HL-60 (cell line): ENCODE results near the gene GMPR.

ENCODE experiments used
- DNase-seq, 2 experiments: peaks; one replicate each; pipeline ENCODE4 v3.0.0-alpha.2; 2010 to 2020; ENCODE audit warnings: low read depth in 1 of 2, low spot score in 1 of 2
- H3K27ac ChIP-seq: fragments of 250-450 bp; sonication (Bioruptor Pico); replicated peaks from 2 replicates; pipeline ENCODE4 v1.5.1; 2020; ENCODE audit warnings: mild to moderate bottlenecking, moderate library complexity
- H3K27me3 ChIP-seq: fragments of 250-450 bp; sonication (Bioruptor Pico); 2 replicates; pipeline ENCODE4 v1.5.1; 2021; ENCODE audit warnings: mild to moderate bottlenecking, moderate library complexity; ENCODE audit not compliant: insufficient read depth, poor library complexity, severe bottlenecking
- H3K4me3 ChIP-seq: replicated peaks from 2 replicates; pipeline ENCODE4 v1.5.1; 2011; ENCODE audit warnings: mild to moderate bottlenecking, control low read depth, low read length; ENCODE audit not compliant: insufficient read depth
- GABPA ChIP-seq: IDR thresholded peaks from 2 replicates; pipeline ENCODE4 v1.6.1; 2012; ENCODE audit warnings: low read depth
- POLR2AphosphoS5 ChIP-seq: IDR thresholded peaks from 2 replicates; pipeline ENCODE4 v1.6.1; 2012; ENCODE audit warnings: low read depth
- SPI1 ChIP-seq: IDR thresholded peaks from 2 replicates; pipeline ENCODE4 v1.6.1; 2012; ENCODE audit warnings: low read depth, mild to moderate bottlenecking, borderline replicate concordance
- TF ChIP-seq, protein P1 (sequence below): IDR thresholded peaks from 2 replicates; pipeline ENCODE4 v1.6.1; 2012; ENCODE audit warnings: low read depth; ENCODE audit not compliant: insufficient replicate concordance
- TF ChIP-seq, protein P2 (sequence below): IDR thresholded peaks from one replicate; pipeline ENCODE4 v1.5.1; 2011; ENCODE audit warnings: low read length, control low read depth, inconsistent platforms; ENCODE audit not compliant: insufficient read depth

GMPR gene

DNA sequence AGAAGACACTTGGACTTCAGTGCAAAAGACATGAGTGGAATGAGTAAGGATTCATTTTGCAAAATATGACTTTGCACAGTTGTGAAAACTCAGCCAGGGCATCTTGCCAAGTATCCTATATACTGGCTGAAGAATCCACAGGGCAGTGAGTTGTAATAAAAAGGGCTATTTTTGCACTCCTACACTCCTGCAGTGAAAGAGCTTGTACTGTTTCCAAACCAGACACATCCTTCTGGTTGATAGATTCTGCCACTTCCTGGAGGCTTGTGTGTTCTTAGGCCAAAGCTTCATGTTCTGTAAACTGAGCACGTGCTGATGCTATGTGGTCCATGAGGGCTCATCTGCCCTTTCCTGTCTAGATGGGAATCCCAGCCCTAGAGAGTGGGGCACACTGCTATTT is 34.9 kb downstream of the GMPR start:
- Histone ChIP-seq H3K27me3 (no peaks in the 10 kb centered on the region), H3K27ac (no peak overlapping the region), H3K4me3 (no peak overlapping the region)
- DNase-seq = no peak
- TF ChIP-seq, protein P1, sequence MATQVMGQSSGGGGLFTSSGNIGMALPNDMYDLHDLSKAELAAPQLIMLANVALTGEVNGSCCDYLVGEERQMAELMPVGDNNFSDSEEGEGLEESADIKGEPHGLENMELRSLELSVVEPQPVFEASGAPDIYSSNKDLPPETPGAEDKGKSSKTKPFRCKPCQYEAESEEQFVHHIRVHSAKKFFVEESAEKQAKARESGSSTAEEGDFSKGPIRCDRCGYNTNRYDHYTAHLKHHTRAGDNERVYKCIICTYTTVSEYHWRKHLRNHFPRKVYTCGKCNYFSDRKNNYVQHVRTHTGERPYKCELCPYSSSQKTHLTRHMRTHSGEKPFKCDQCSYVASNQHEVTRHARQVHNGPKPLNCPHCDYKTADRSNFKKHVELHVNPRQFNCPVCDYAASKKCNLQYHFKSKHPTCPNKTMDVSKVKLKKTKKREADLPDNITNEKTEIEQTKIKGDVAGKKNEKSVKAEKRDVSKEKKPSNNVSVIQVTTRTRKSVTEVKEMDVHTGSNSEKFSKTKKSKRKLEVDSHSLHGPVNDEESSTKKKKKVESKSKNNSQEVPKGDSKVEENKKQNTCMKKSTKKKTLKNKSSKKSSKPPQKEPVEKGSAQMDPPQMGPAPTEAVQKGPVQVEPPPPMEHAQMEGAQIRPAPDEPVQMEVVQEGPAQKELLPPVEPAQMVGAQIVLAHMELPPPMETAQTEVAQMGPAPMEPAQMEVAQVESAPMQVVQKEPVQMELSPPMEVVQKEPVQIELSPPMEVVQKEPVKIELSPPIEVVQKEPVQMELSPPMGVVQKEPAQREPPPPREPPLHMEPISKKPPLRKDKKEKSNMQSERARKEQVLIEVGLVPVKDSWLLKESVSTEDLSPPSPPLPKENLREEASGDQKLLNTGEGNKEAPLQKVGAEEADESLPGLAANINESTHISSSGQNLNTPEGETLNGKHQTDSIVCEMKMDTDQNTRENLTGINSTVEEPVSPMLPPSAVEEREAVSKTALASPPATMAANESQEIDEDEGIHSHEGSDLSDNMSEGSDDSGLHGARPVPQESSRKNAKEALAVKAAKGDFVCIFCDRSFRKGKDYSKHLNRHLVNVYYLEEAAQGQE = no peak
- TF ChIP-seq GABPA = no peak
- TF ChIP-seq, protein P2, sequence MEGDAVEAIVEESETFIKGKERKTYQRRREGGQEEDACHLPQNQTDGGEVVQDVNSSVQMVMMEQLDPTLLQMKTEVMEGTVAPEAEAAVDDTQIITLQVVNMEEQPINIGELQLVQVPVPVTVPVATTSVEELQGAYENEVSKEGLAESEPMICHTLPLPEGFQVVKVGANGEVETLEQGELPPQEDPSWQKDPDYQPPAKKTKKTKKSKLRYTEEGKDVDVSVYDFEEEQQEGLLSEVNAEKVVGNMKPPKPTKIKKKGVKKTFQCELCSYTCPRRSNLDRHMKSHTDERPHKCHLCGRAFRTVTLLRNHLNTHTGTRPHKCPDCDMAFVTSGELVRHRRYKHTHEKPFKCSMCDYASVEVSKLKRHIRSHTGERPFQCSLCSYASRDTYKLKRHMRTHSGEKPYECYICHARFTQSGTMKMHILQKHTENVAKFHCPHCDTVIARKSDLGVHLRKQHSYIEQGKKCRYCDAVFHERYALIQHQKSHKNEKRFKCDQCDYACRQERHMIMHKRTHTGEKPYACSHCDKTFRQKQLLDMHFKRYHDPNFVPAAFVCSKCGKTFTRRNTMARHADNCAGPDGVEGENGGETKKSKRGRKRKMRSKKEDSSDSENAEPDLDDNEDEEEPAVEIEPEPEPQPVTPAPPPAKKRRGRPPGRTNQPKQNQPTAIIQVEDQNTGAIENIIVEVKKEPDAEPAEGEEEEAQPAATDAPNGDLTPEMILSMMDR = no peak
- TF ChIP-seq POLR2AphosphoS5 = no peak
- no peak for TF ChIP-seq SPI1

DNA sequence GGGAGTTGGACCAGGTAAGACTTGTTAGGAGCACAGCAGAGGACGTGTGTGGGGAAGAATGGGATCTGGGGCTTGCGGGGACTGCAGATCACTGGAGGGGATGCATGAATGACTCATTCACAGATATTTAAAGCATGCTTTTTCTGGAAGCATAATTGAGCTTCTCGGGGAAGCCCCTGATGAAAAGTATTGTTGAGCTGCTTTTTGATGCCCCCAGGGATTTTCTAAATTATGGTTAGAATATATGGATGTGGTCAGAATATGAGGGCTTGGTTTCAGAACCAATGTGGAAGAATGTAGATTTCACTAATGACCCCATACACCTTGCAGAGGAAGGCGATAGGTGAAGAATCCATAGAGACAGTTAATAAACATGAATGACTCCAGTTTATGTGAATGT is 36.1 kb downstream of the GMPR start:
- no peak for TF ChIP-seq GABPA
- no peak for TF ChIP-seq SPI1
- TF ChIP-seq, protein P1 = no peak
- TF ChIP-seq POLR2AphosphoS5 = no peak
- Histone ChIP-seq H3K27me3 (no peaks in the 10 kb centered on the region), H3K27ac (no peak overlapping the region), H3K4me3 (no peak overlapping the region)
- no peak for DNase-seq

DNA sequence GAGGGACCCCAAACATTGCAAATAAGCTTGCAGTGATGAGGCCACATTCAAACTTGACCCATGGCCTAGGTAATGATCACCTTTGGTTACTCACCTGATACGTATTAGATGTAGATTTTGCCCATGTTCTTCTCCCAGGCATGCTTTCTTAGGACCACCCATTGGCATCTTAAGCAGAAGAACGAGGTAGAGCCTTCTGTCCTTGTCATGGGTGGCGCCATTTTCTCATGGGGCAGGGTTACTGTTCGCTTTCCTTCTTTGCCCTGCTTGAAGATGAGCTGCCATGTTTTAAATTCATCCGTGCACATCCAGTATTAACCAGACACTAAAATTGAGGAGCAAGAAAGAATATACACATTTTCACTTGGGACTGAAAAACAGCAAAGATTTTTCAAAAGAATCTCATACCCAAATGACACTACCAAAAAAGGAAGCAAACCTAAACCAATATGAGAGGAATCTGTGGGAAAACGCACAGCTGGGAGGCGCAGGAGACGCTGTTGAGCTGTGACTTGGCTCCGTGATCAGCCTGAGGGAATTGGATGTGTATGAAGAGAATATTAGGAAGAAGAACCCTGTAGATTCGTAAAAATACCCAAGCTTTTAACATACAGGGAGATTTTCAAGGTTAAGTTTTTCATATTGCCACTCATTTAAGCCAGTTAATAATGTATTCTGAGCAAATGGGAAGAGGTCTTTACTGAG is 36.6 kb downstream of the GMPR start:
- DNase-seq = no peak
- Histone ChIP-seq H3K4me3 (no peak overlapping the region), H3K27ac (no peak overlapping the region), H3K27me3 (no peaks in the 10 kb centered on the region)
- TF ChIP-seq, protein P2 = no peak
- TF ChIP-seq GABPA (no peak), POLR2AphosphoS5 (no peak), SPI1 (no peak)
- TF ChIP-seq, protein P1 = no peak
